ENCODE measurements around the gene FCN3.

DNA sequence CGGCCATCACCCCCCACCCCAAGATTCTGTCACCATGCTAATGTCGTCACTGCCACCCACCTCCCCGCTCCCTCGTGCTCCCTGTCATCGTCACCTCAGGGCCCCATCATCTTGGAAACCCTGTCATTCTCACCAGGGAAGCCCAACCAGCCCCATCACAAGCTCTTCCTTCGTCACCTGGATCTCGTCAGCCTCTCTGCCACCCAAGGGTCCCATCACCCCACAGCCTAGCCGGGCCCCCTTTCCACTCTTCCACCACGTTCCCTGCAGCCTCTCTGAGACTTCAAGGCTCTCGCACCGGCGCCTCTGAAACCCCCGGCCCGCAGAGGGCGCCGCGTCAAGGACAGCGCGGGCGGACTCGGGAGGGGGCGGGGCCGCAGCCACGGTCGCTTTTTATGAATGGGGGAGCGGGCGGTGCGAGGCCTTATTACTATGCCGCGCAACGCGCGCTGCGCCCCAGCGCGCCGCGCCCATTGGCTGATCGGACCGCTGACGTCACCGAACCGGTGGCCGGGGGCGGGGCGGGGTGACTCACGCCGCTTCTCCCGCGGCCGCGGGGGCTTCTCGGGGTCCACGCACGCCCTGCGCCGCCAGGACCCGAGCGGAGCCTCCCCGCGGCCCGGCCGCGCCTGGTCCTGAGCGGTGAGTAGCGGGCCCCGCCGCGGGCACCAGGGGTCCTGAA lies 17.6 kb upstream of the FCN3 start, which contains the start of gene GPR3:
- TF ChIP-seq POLR2A (IDR thresholded peaks at IDR 0.05), result peak; percentile 27 to 53
- TF ChIP-seq, protein P1, sequence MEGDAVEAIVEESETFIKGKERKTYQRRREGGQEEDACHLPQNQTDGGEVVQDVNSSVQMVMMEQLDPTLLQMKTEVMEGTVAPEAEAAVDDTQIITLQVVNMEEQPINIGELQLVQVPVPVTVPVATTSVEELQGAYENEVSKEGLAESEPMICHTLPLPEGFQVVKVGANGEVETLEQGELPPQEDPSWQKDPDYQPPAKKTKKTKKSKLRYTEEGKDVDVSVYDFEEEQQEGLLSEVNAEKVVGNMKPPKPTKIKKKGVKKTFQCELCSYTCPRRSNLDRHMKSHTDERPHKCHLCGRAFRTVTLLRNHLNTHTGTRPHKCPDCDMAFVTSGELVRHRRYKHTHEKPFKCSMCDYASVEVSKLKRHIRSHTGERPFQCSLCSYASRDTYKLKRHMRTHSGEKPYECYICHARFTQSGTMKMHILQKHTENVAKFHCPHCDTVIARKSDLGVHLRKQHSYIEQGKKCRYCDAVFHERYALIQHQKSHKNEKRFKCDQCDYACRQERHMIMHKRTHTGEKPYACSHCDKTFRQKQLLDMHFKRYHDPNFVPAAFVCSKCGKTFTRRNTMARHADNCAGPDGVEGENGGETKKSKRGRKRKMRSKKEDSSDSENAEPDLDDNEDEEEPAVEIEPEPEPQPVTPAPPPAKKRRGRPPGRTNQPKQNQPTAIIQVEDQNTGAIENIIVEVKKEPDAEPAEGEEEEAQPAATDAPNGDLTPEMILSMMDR (IDR thresholded peaks at IDR 0.05 in 4 of 5, conservative IDR thresholded peaks at IDR 0.05 in 1 of 5), result peak; percentile 32 to 65 (median 62)

All from gastrocnemius medialis (tissue), 4 donors.